Muscle layer of colon (tissue), 2 donors: ENCODE results near the gene PPP2R5A.
"Not testable (repeated sequence)": the region's sequence is repeated elsewhere in the genome, so short reads cannot be mapped to it uniquely, and the experiment has no call there.

Experiments
- H3K27ac ChIP-seq: one replicate; pipeline ENCODE4 v1.7.0; 2013; ENCODE audit warnings: low read depth, mild to moderate bottlenecking, low read length, moderate library complexity
- H3K27me3 ChIP-seq, 2 donors: one replicate each; pipeline ENCODE4 v1.7.0; 2013; ENCODE audit warnings: low read length in 2 of 2, mild to moderate bottlenecking in 2 of 2; ENCODE audit not compliant: insufficient read depth in 2 of 2, control insufficient read depth in 1 of 2
- H3K36me3 ChIP-seq: one replicate; pipeline ENCODE4 v1.7.0; 2013; ENCODE audit warnings: mild to moderate bottlenecking, low read length; ENCODE audit not compliant: insufficient read depth
- H3K4me1 ChIP-seq: one replicate; pipeline ENCODE4 v1.7.0; 2013; ENCODE audit warnings: mild to moderate bottlenecking, low read length; ENCODE audit not compliant: insufficient read depth
- H3K4me3 ChIP-seq, 2 donors: one replicate each; pipeline ENCODE4 v1.7.0; 2013; ENCODE audit warnings: low read length in 2 of 2, low read depth in 1 of 2, mild to moderate bottlenecking in 1 of 2, moderate library complexity in 1 of 2
- H3K9ac ChIP-seq: one replicate; pipeline ENCODE4 v1.7.0; 2013; ENCODE audit warnings: low read length
- H3K9me3 ChIP-seq: one replicate; pipeline ENCODE4 v1.7.0; 2013; ENCODE audit warnings: mild to moderate bottlenecking, low read length
- donor health status: abdominal sarcoma.
- donor health status: Adenocarcinoma of cecum.

PPP2R5A gene

DNA sequence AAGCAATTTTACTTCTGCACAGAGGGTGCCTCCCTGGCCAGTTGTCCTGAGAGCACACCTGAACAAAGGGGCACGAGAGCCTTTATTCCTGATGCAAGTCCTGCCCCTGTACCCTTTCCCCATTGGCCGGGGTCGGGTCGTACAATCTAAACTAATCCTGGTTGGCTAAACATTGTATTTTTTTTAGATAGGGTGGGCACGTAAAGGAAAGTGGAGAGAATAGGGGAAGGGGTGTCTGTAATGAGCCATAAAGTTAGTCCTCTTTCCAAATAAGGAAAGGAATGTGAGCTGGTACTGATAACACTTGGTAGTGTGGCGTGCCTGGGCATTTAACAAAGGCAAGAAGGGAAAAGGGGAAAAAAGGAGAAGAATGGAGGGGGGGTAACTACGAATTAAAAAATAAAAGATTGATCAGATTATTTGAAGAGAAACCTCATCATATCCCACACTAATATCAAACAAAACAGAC, 20.8 kb downstream of the PPP2R5A start:
- H3K9me3 ChIP-seq, H3K4me3 ChIP-seq, H3K9ac ChIP-seq, H3K27me3 ChIP-seq, H3K27ac ChIP-seq, H3K36me3 ChIP-seq: not testable (repeated sequence)
- H3K4me1 ChIP-seq = peaks cover 13% of the 10 kb centered on the region

- Histone ChIP-seq H3K4me3 (no peak overlapping the region), H3K9me3 (peaks cover 3% of the 10 kb centered on the region), H3K36me3 (peaks cover 5% of the 10 kb centered on the region), H3K27me3 (no peaks in the 10 kb centered on the region), H3K4me1 (peaks cover 3% of the 10 kb centered on the region), H3K27ac (no peak overlapping the region), H3K9ac (no peak overlapping the region)
Observed at GRCh38 chr1:212309967-212310366, 24.8 kb downstream of the PPP2R5A start.

- Histone ChIP-seq H3K36me3 (peaks cover 5% of the 10 kb centered on the region), H3K27ac (no peak overlapping the region)
Observed at GRCh38 chr1:212310383-212310782, 25.2 kb downstream of the PPP2R5A start.

GRCh38 chr1:212311836-212312497, 26.8 kb downstream of the PPP2R5A start:
- H3K36me3 ChIP-seq = peaks cover 5% of the 10 kb centered on the region
- no peaks in the 10 kb centered on the region for H3K27me3 ChIP-seq
- no peak overlapping the region for H3K27ac ChIP-seq
- H3K4me3 ChIP-seq = no peak overlapping the region
- peaks cover 3% of the 10 kb centered on the region for H3K4me1 ChIP-seq
- H3K9me3 ChIP-seq = peaks cover 3% of the 10 kb centered on the region
- no peak overlapping the region for H3K9ac ChIP-seq

More at GRCh38 chr1:212310383-212310782, 25.2 kb downstream of the PPP2R5A start:
- Histone ChIP-seq H3K4me1 (peaks cover 3% of the 10 kb centered on the region), H3K27me3 (no peaks in the 10 kb centered on the region), H3K4me3 (no peak overlapping the region), H3K9me3 (peaks cover 3% of the 10 kb centered on the region), H3K9ac (no peak overlapping the region)

GRCh38 chr1:212313616-212314015, 28.4 kb downstream of the PPP2R5A start:
- no peak overlapping the region for H3K9ac ChIP-seq
- peaks cover 3% of the 10 kb centered on the region for H3K9me3 ChIP-seq
- no peaks in the 10 kb centered on the region for H3K27me3 ChIP-seq
- no peak overlapping the region for H3K27ac ChIP-seq
- peaks cover 5% of the 10 kb centered on the region for H3K36me3 ChIP-seq
- H3K4me1 ChIP-seq = peaks cover 3% of the 10 kb centered on the region
- H3K4me3 ChIP-seq = no peak overlapping the region

- Histone ChIP-seq H3K9ac (no peak overlapping the region), H3K4me3 (no peak overlapping the region), H3K27ac (no peak overlapping the region), H3K4me1 (peaks cover 2% of the 10 kb centered on the region), H3K27me3 (no peaks in the 10 kb centered on the region), H3K36me3 (no peaks in the 10 kb centered on the region), H3K9me3 (peaks cover 3% of the 10 kb centered on the region)
Observed at GRCh38 chr1:212315184-212315583, 30.0 kb downstream of the PPP2R5A start.

DNA sequence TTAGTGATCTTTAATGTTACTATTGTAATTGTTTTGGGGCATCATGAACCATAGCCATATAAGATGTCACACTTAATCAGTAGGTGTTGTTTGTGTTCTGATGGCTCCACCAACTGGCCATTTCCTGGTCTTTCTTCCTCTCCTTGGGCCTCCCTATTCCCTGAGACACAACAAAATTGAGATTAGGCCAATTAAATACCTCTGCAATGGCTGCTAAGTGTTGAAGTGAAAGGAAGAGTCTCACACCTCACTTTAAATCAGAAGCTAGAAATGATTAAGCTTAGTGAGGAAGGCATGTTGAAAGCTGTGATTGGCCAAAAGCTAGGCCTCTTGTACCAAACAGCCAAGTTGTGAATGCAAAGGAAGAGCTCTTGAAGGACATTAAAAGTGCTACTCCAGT, 30.7 kb downstream of the PPP2R5A start:
- H3K4me1 ChIP-seq = no peaks in the 10 kb centered on the region
- no peaks in the 10 kb centered on the region for H3K27me3 ChIP-seq
- no peak overlapping the region for H3K4me3 ChIP-seq
- no peak overlapping the region for H3K9ac ChIP-seq
- no peak overlapping the region for H3K27ac ChIP-seq
- H3K36me3 ChIP-seq = no peaks in the 10 kb centered on the region
- peaks cover 3% of the 10 kb centered on the region for H3K9me3 ChIP-seq

GRCh38 chr1:212317916-212318315, 32.7 kb downstream of the PPP2R5A start:
- Histone ChIP-seq H3K27me3 (no peaks in the 10 kb centered on the region), H3K9ac (no peak overlapping the region), H3K9me3 (no peaks in the 10 kb centered on the region), H3K4me1 (no peaks in the 10 kb centered on the region), H3K4me3 (no peak overlapping the region), H3K27ac (no peak overlapping the region), H3K36me3 (no peaks in the 10 kb centered on the region)

DNA sequence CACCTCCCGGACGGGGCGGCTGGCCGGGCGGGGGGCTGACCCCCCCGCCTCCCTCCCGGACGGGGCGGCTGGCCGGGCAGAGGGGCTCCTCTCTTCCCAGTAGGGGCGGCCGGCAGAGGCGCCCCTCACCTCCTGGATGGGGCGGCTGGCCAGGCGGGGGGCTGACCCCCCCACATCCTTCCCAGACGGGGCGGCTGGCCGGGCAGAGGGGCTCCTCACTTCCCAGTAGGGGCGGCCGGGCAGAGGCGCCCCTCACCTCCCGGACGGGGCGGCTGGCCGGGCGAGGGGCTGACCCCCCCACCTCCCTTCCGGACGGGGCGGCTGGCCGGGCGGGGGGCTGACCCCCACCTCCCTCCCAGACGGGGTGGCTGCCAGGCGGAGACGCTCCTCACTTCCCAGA, 35.8 kb downstream of the PPP2R5A start:
- H3K36me3 ChIP-seq, H3K9ac ChIP-seq, H3K27me3 ChIP-seq, H3K4me1 ChIP-seq, H3K27ac ChIP-seq, H3K4me3 ChIP-seq, H3K9me3 ChIP-seq: not testable (repeated sequence)

DNA sequence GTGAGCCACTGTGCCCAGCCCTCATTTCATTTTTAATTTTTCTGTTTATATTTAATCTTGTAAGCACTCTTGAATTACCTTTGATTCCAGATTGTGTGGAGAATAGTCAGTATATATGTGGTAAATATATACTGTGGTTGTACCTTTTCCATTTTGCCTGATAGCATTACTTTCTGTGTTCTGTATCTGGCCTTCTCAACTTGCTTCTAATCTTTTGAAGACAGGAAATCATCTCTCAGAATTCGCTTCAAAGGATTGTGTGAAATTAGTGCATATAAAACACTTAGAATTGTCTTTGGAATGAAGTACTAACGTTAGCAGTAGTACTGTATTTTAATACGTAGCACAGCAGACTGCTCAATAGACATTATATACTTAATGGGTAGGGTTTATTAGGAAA, 37.9 kb downstream of the PPP2R5A start:
- Histone ChIP-seq H3K27me3 (no peaks in the 10 kb centered on the region), H3K9ac (no peak overlapping the region), H3K9me3 (no peaks in the 10 kb centered on the region), H3K4me1 (no peaks in the 10 kb centered on the region), H3K4me3 (no peak overlapping the region), H3K36me3 (no peaks in the 10 kb centered on the region), H3K27ac (no peak overlapping the region)

GRCh38 chr1:212326541-212326940, 41.3 kb downstream of the PPP2R5A start:
- H3K9ac ChIP-seq = no peak overlapping the region
- H3K4me3 ChIP-seq = no peak overlapping the region
- no peaks in the 10 kb centered on the region for H3K9me3 ChIP-seq
- no peaks in the 10 kb centered on the region for H3K27me3 ChIP-seq
- no peaks in the 10 kb centered on the region for H3K4me1 ChIP-seq
- no peak overlapping the region for H3K27ac ChIP-seq
- no peaks in the 10 kb centered on the region for H3K36me3 ChIP-seq

DNA sequence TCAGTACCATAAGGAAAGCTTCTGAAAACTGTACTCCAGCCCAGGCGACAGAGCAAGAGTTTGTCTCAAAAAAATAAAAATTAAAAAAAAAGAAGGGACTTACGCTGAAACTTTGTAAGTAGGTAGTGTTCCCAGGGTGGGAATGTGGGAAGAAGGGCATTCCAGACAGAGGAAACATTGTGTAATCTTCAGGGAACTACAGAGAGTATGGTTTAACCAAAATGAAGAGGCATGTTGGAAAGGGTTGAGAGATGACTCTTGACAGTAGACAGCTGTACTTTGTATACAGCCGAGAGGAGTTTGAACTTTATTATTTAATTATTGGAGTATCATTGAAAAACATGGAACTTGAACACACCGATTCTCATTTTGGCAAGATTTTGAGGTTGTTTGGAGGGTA, 43.0 kb downstream of the PPP2R5A start:
- Histone ChIP-seq H3K4me1 (no peaks in the 10 kb centered on the region), H3K36me3 (no peaks in the 10 kb centered on the region), H3K9ac (no peak overlapping the region), H3K27me3 (no peaks in the 10 kb centered on the region), H3K4me3 (no peak overlapping the region), H3K9me3 (no peaks in the 10 kb centered on the region), H3K27ac (no peak overlapping the region)
